NCI-H1417 (cell line): ENCODE data around the gene NFKB1.
A peak's percentile ranks its signal among the peaks of the same experiment; 100 is the strongest.
"Not testable (repeated sequence)": the region's sequence is repeated elsewhere in the genome, so short reads cannot be mapped to it uniquely, and the experiment has no call there.

ENCODE experiments used
- DNase-seq, 3 experiments: peaks; one replicate each; lab custom pipeline; 2025; lab: John Stamatoyannopoulos, UW

NFKB1 gene

GRCh38 chr4:102500696-102501446, at the start of gene NFKB1:
Gene NFKB1, plus strand, starts transcription at chr4:102501359. Its CDS starts 24,160 bp downstream, at chr4:102525519.
- peak; percentile 37 to 82 (median 77) for DNase-seq

- DNase-seq, result no peak
Measured at GRCh38 chr4:102452854-102453253, 48.3 kb upstream of the NFKB1 start.

GRCh38 chr4:102453827-102454226, 47.3 kb upstream of the NFKB1 start:
- DNase-seq, result no peak

- DNase-seq, result no peak
Measured at GRCh38 chr4:102454268-102454667, 46.9 kb upstream of the NFKB1 start.

GRCh38 chr4:102454981-102455685, 46.0 kb upstream of the NFKB1 start:
- DNase-seq, result no peak

- DNase-seq, result no peak
Measured at GRCh38 chr4:102455750-102456149, 45.4 kb upstream of the NFKB1 start.

- no peak for DNase-seq
Measured at GRCh38 chr4:102466298-102466697, 34.9 kb upstream of the NFKB1 start.

GRCh38 chr4:102469806-102470205, 31.4 kb upstream of the NFKB1 start:
- DNase-seq, result no peak

GRCh38 chr4:102472441-102473013, 28.6 kb upstream of the NFKB1 start:
- no peak for DNase-seq

- no peak for DNase-seq
Measured at GRCh38 chr4:102473476-102473875, 27.7 kb upstream of the NFKB1 start.

GRCh38 chr4:102474736-102475504, 26.2 kb upstream of the NFKB1 start:
- no peak for DNase-seq

- no peak for DNase-seq
Measured at GRCh38 chr4:102477657-102478056, 23.5 kb upstream of the NFKB1 start.

GRCh38 chr4:102478186-102478585, 23.0 kb upstream of the NFKB1 start:
- no peak for DNase-seq

GRCh38 chr4:102479832-102480231, 21.3 kb upstream of the NFKB1 start:
- not testable (repeated sequence) for DNase-seq

- no peak for DNase-seq
Measured at GRCh38 chr4:102483120-102483519, 18.0 kb upstream of the NFKB1 start.

- not testable (repeated sequence) for DNase-seq
Measured at GRCh38 chr4:102483990-102484692, 17.0 kb upstream of the NFKB1 start.

- no peak for DNase-seq
Measured at GRCh38 chr4:102492531-102493241, 8.5 kb upstream of the NFKB1 start.

GRCh38 chr4:102493257-102493656, 7.9 kb upstream of the NFKB1 start:
- no peak for DNase-seq

- DNase-seq, result peak in 2 of 3 experiments; percentile 69 to 93
Measured at GRCh38 chr4:102493794-102494193, 7.4 kb upstream of the NFKB1 start.

- peak in 1 of 3 experiments; percentile 49 for DNase-seq
Measured at GRCh38 chr4:102494603-102495002, 6.6 kb upstream of the NFKB1 start.

- DNase-seq, result no peak
Measured at GRCh38 chr4:102497986-102498385, 3.2 kb upstream of the NFKB1 start.
